ENCODE data around the gene SRPK2.
A peak's percentile ranks its signal among the peaks of the same experiment; 100 is the strongest.

The SRPK2 gene

DNA sequence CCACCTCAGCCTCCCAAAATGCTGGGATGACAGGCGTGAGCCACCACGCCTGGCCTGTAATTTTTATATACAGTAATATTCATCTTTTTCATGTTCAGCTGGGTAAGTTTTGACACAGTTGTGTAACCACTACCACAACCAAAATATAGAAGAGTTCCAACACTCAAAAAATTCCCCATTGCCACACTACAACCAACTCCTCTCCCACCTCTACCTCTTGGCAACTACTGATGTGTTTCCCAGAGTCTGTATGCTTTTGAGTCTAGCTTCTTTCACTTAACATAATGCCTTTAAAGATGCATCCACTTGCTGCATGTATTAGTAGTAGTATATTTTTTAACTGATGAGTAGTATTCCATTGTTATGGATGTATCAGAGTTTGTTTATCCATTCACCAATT, 90.7 kb downstream of the SRPK2 start:
- TF ChIP-seq GATA2 (IDR thresholded peaks at IDR 0.05; ENCODE audit: low read depth, low read length), result no peak
- no peak for TF ChIP-seq GATA3 (IDR thresholded peaks at IDR 0.05; ENCODE audit: low read depth, low read length)

DNA sequence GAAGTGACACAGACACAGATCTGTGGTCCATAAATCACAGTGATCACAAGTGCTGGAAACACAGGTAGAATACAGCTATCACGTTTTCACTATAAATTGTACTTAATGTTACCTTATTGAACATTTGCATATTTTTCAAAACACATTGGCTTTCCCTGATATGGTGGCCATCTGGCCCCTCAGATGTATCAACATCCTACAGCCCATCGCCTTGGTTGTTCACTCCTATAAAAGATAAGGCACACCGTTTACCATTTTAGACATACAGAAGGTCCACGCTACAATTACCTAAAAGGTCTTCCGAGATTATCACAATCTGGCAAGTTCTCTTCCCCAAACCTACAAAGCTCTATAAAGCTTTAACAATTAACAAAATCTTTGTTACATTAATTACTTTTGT, 91.4 kb downstream of the SRPK2 start:
- TF ChIP-seq GATA2 (IDR thresholded peaks at IDR 0.05; ENCODE audit: low read depth, low read length) (no peak), GATA3 (IDR thresholded peaks at IDR 0.05; ENCODE audit: low read depth, low read length) (no peak)

DNA sequence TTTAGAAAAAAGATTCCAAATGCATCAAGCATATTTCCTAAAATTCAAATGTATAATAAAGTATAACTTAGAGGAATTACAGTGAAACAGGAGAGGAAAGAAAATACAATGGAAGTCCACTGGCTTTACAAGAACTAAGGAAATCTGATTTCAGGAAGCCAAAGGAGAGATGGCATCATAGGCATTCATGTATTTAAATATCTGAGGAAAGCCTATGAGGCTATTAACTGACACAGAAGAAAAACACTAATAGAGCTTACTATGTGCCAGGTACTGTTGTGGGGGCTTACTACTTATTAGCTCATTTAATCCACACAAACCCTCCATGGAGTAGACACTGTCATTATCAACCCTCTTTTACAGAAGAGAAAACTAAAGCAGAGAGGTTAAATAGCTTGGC, 92.2 kb downstream of the SRPK2 start:
- TF ChIP-seq GATA3 (IDR thresholded peaks at IDR 0.05; ENCODE audit: low read depth, low read length), result no peak
- TF ChIP-seq GATA2 (IDR thresholded peaks at IDR 0.05; ENCODE audit: low read depth, low read length), result no peak

DNA sequence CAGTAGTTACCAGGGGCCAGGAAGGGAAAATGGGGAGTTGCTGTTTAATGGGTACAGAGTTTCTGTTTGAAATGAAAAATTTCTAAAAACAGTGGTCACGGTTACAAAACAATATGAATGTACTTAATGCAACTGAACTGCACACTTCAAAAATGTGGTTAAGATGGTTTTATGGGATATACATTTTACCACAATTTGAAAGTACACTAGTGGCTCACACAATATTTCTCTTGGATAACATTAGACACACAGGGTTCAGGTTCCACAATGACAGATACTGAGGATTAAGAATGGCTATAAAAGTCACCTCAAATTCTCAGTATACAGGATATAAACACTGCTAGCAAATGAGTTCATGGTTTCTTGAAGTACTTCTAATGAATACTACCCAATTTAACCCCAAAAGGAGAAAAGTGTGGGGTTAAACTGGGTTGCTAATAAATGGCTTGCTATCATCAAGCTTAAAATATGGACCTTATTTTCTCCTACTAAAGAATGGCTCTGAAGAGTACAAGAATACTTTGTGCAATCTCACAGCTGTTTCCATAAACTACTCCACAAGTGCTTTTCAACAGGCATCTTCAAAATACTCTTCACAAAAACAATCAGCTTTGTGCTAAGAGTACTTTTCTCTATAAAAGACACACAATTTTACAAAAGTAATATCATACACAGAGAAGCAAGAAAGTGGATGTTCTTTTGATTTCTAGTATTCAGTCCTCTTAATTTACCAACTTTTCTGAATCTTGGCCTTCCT, 92.9 kb downstream of the SRPK2 start:
- TF ChIP-seq GATA3 (IDR thresholded peaks at IDR 0.05; ENCODE audit: low read depth, low read length), result no peak
- TF ChIP-seq GATA2 (IDR thresholded peaks at IDR 0.05; ENCODE audit: low read depth, low read length), result no peak

DNA sequence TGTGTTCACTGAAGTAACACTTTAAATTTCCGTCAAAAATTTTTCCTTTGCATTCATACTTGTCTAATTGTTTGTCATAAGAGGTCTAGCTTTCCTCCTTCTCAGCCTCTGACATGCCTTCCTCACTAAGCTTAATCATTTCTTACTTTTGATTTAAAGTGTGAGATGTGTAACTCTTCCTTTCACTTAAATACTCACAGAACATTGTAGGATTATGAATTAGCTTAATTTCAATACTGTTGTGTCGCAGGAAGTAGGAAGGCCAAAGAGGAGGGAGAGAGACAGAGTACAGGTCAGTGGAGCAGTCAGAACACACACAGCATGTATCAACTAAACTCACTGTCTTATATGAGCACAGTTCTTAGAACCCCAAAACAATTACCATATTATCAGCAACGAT, 99.0 kb downstream of the SRPK2 start:
- no peak for TF ChIP-seq GATA2 (IDR thresholded peaks at IDR 0.05; ENCODE audit: low read depth, low read length)
- no peak for TF ChIP-seq GATA3 (IDR thresholded peaks at IDR 0.05; ENCODE audit: low read depth, low read length)

DNA sequence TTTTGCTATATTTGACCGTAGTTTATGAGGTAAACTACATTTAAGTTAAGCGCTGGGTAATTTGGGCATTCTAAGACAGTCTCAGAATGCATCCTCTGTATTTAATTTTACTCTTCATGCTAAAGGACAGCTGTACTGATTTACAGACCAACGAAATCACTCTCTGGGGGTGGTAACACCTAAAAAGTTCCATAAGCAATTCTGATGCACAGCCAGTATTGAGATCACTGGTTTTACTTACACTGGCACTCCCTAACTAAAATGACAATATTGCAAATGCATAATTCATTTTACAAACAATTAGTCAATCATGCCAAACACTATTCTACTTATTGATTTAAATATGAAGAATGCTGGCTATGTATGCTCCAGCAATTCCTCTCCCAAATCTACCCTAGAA, 102.3 kb downstream of the SRPK2 start:
- TF ChIP-seq GATA3 (IDR thresholded peaks at IDR 0.05; ENCODE audit: low read depth, low read length) (no peak), GATA2 (IDR thresholded peaks at IDR 0.05; ENCODE audit: low read depth, low read length) (no peak)

DNA sequence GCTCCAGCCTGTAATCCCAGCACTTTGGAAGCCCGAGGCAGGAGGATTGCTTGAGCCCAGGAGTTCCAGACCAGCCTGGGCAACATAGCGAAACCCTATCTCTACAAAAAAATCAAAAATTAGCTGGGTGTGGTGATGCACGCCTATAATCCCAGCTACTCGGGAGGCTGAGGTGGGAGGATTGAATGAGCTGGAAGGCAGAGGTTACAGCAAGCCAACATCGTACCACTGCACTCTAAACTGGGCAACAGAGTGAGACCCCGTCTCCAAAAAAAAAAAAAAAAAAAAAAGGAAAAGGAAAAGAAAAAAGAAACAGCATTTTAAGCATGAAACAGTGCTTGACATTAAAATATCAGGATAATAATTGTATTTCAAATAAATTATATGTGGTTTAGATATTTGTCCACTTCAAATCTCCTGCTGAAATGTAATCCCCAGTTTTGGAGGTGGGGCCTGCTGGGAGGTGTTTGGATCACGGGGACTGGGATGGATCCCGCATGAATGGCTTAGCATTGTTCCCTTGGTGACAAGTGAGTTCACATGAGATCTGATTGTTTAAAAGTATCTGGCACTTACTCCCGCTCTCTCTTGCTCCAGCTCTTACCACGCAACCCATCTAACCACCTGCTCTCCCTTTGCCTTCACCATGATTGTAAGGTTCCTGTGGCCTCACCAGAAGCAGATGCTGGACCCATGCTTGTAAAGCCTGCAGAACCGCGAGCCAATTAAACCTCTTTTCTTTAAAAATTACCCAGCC, 103.4 kb downstream of the SRPK2 start:
- no peak for TF ChIP-seq GATA2 (IDR thresholded peaks at IDR 0.05; ENCODE audit: low read depth, low read length)
- TF ChIP-seq GATA3 (IDR thresholded peaks at IDR 0.05; ENCODE audit: low read depth, low read length), result no peak

DNA sequence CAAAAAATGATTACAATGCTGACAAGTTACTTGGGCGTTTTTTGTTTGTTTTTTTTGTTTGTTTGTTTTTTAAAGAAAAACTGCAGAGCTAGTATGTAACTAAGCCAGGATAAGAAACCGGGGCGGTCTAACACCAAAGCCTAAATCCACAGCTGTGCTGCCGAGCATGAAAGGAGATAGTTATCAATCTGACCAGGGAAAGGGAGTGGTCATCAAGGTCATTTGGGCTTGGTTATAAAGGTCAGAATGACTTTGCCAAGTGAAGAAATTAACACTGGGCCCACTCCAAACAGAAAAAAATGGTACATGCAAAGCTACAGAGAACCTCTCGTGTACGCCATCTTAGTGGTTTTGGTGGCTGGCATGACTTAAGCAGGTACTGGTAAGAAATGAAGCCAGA, 104.7 kb downstream of the SRPK2 start:
- no peak for TF ChIP-seq GATA2 (IDR thresholded peaks at IDR 0.05; ENCODE audit: low read depth, low read length)
- no peak for TF ChIP-seq GATA3 (IDR thresholded peaks at IDR 0.05; ENCODE audit: low read depth, low read length)

DNA sequence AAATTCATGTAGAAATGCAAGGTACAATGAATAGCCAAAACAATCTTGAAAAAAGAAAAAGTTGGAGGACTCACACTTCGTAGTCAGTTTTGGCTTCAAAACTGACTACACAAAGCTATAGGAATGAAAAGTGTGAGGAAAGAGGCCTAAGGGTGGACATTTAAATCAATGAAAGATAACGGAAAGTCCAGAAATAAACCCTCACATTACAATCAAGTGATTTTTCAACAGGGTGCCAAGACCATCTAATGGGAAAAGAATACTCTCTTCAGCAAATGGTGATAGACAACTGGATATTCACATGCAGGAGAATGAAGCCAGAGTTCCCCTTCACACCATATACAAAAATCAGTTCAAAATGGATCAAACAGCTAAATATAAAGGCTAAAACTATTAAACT, 106.8 kb downstream of the SRPK2 start:
- no peak for TF ChIP-seq GATA3 (IDR thresholded peaks at IDR 0.05; ENCODE audit: low read depth, low read length)
- no peak for TF ChIP-seq GATA2 (IDR thresholded peaks at IDR 0.05; ENCODE audit: low read depth, low read length)

DNA sequence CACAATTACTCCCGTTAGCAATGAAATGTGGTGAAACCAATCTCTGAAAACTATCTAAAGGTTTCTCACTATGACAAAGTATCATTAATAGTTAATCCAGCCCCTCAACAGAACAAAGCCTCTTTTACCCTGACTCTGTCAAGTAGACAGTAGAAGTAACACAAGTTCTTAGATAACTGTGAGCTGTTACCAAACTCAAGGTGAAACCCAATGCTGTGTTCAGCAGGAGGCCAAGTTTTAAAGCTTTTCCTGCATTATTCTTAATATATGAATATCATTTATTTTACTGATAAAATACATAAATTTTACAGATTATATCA, 109.1 kb downstream of the SRPK2 start:
- TF ChIP-seq GATA3 (IDR thresholded peaks at IDR 0.05; ENCODE audit: low read depth, low read length), result no peak
- TF ChIP-seq GATA2 (IDR thresholded peaks at IDR 0.05; ENCODE audit: low read depth, low read length), result no peak

DNA sequence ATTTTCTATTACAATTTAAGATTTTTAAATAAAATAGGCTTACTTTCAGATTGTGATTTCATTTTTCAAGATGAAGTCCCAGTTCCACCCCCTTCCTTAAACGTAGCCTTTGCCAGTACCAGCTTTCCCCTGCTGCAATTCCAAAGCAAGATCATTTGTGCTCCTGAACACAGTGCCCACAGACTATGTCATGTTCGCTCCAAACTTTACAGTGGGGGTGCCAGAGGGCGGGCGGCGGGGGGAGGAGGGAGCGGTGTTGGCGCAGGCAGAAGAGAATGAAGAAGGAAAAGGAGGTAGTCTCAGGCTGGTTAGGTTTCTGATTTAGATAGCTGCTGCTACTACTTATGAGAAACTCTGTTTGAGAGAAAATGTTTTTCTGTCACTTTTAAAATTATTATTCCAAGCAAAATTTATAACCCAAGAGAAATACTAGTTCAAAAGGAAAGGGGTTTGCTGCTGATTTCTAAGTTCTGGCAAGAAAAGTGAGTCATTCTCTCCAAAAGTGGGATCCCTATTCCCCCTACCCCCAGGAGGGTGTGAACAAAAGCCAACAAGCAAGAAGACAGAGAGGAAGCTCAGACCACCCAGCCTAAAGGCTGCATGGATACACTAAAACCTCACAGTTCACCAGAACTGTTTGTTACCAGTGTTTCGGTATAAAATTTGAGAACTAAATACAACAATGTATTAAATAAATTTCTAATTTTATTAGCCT, 109.6 kb downstream of the SRPK2 start:
- TF ChIP-seq GATA3 (IDR thresholded peaks at IDR 0.05; ENCODE audit: low read depth, low read length), result no peak
- no peak for TF ChIP-seq GATA2 (IDR thresholded peaks at IDR 0.05; ENCODE audit: low read depth, low read length)

DNA sequence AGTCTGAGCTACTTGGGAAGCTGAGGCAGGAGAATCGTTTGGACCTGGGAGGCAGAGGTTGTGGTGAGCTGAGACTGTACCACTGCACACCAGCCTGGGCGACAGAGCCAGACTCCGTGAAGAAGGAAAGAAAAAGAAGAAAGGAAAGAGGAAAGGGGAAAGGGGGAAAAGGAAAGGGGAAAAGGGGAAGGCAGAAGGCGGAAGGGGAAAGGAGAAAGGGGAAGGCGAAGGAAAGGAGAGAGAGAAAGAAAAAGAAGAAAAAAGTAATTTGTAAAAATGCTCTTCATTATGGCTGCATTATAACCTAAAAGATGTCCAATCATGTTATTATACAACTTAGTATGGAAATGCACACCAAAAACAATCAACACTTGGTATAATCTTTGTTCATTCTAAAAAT, 110.2 kb downstream of the SRPK2 start:
- TF ChIP-seq GATA2 (IDR thresholded peaks at IDR 0.05; ENCODE audit: low read depth, low read length) (no peak), GATA3 (IDR thresholded peaks at IDR 0.05; ENCODE audit: low read depth, low read length) (no peak)

DNA sequence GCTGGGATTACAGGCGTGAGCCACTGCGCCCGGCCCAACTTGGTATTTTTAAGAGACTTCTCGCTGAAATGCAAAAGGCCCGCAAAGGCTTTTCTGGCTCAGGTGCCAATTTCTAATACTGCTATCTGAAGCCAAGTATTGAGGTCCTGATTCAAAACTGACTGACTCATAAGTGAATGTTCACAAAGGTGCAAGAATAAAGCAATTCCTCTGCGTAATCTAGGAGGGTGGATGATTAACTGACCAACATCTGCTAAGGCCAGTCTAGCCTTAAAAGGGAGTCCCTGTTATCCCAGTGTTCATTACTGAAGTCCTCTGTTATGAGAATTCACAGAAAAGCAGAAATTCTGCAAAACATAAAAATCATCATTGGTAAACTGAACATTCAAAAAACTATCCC, 111.4 kb downstream of the SRPK2 start:
- TF ChIP-seq GATA3 (IDR thresholded peaks at IDR 0.05; ENCODE audit: low read depth, low read length) (no peak), GATA2 (IDR thresholded peaks at IDR 0.05; ENCODE audit: low read depth, low read length) (no peak)

DNA sequence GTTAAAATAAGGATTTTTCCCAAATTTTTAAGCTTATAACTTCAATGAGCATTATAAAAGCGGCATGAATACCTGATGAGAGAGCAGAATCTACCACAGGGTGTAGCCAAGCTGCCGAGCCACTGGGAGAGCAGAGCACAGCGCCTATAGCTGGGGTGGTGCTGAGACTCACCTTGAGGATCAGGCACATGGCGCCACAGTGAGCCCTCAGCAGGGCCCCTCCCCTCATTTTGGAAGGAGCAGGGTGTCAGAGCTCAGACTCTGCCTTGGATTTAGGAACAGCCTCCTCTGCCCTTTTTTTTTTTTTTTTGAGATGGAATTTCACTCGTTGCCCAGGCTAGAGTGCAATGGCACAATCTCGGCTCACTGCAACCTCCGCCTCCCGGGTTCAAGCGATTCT, 118.6 kb downstream of the SRPK2 start:
- TF ChIP-seq GATA3 (IDR thresholded peaks at IDR 0.05; ENCODE audit: low read depth, low read length) (no peak), GATA2 (IDR thresholded peaks at IDR 0.05; ENCODE audit: low read depth, low read length) (no peak)

DNA sequence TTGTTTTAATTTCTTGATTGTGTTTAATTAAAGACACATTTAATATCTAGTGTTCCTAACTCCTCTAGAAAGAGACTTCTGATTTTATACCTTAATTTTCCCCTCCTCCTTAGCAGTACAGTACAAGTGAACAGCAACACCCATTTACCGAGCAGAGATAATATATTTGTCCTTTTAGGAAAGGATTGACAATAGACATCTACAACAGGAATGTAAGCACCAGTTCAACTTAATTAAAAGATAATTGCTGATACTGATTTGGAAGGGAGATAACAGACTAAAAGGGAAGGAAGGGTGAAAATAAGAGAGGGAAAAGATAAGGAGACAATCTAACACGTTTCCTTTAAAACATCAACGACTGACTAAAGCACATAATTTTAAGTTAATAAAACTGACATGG, 119.3 kb downstream of the SRPK2 start:
- TF ChIP-seq GATA2 (IDR thresholded peaks at IDR 0.05; ENCODE audit: low read depth, low read length) (peak; percentile 51), GATA3 (IDR thresholded peaks at IDR 0.05; ENCODE audit: low read depth, low read length) (peak; percentile 72)
